HG03196 (cell line): Measurements from ENCODE around the gene SEMA3B.

Source experiments
- ATAC-seq: cut with Tn5 transposase; IDR thresholded peaks from one replicate; pipeline ENCODE4 v1.9.1; 2021; ENCODE audit not compliant: unreplicated experiment

Gene SEMA3B

DNA sequence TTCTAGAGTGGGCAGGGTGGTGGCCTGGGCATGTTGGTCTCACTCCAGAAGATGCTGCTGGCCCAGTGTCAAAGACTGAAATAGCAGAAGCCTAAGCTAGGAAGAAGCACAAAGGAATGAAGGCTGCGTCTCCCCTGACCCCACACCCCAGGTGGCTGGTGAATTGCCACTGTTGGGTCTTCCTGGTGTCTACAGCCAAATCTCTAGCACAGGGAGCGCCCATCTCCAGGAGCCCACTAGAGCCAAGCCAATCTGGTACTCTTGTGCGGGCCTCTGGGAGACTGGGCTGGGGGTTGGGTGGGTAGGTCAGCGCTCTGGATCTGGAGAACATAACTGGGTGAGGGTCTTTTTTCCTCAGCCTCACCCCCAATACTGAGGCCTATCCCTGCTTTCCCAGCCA, 58.2 kb downstream of the SEMA3B start:
- no peak for ATAC-seq
